DMS153 treated with DMSO at 0.1 percent for 48 hours (cell line): ENCODE data around the gene PIM1.
"Not testable (repeated sequence)": the region's sequence is repeated elsewhere in the genome, so short reads cannot be mapped to it uniquely, and the experiment has no call there.

Source experiments
- DNase-seq: peaks from one replicate; lab custom pipeline; 2025; ENCODE audit not compliant: unreplicated experiment; lab: John Stamatoyannopoulos, UW

Gene PIM1

GRCh38 chr6:37169496-37170272 is at the start of gene PIM1:
Gene PIM1 (plus strand): TSS chr6:37170152. CDS start chr6:37170576, 424 bp downstream.
- DNase-seq, result peak; percentile 64

DNA sequence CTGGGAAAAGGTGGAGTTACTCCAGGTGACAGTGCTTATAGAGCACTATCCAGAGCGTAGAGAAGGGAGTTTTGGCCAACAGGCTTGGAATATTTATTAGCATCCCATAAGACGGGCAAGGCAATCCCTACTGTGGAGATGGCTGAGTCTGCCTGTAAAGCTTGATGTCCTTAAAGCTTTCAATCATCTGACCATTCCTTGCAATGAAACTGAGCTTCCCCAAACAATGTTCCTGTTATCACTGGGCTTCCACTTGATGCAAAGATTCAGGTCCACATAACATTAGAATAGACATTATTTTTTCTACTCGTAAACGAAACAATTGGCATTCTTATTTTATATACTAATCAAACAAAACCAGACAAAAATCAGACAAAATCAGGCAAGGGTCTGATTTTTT is 48.4 kb upstream of the PIM1 start:
- DNase-seq, result no peak

- DNase-seq, result no peak
These were observed 47.1 kb upstream of the PIM1 start for GRCh38 chr6:37122861-37123260.

- no peak for DNase-seq
These were observed 45.8 kb upstream of the PIM1 start for GRCh38 chr6:37123957-37124729.

DNA sequence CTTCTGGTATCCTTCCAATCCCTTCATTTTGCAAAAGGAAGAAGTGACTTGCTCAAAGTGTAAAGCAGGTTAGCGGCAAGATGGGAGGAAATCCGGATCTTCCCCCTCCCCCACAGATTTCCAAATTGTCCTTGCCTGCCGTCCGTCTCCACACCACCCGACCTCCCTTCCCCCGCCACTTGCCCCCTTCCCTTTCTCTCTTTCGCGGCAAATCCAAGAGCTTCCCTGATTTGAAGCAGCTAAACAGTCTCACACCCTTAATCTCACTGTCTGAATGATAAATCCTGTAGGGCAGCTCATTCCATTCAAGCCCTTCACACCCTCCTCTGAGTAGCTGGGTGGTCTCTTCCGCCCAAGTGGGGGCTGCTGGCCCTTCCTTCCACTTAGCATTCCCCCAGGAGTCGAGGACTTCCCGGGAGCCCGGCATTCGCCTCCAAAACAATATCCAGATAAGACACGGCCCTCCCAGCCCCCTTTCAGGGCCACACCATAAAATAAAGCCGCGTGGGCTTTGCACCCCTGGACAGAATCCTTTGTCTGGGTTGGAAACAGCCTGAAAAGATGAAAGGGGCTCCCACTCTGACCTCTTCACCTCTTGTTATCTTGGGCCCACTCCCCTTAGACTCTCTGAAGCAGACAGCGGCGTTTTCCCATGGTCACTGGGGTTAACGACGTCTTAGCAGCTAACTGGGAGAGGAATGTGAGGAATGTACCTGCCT is 44.0 kb upstream of the PIM1 start:
- DNase-seq, result no peak

DNA sequence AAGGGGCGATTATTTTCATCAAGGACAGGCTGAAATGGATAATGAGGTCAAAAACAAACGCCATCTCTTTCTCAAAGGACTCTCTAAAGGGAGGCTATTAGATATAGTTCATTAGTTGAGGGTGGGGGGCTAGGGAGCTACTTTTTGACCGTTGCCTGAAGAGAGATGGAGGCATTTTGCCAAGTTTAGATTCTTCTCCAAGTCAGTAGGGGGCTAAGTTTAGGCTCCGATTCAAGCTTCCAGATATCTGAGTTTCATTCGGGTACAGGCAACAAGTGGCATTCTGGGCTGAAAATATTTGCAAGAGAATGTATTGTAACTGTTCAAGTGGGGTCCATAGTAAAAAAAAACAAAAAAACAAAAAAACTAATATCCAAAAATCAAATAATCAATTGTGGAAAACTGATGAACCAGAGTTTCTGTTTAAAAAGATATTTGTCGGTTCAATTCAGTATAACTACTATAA is 43.4 kb upstream of the PIM1 start:
- DNase-seq, result no peak

DNA sequence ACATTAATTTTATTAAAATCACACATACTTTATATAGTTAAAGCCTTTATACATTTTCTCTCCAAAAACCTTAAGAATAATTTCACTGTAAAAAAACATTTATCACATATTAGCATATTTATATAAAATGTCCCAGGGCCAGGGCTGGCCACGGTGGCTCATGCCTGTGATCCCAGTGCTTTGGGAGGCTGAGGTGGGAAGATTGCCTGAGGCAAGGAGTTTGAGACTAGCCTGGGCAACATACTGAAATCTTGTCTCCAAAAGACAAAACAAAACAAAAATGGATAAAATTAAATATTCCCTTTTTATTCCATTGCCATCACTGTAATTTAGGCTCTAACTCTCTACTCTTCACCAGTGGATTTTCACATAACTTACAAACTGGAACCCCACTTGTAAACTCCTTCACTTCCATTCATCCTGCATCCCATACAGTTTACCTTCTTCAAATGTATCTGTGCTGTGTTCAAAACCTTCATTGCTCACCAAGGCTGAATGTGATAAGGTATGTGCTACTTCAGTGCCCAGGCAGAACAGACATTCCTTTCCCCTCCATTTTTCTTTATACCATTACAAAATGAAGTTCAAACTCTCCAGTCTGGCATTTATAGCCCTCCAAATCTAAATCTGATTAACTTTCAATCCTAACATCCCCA is 42.9 kb upstream of the PIM1 start:
- DNase-seq, result no peak

DNA sequence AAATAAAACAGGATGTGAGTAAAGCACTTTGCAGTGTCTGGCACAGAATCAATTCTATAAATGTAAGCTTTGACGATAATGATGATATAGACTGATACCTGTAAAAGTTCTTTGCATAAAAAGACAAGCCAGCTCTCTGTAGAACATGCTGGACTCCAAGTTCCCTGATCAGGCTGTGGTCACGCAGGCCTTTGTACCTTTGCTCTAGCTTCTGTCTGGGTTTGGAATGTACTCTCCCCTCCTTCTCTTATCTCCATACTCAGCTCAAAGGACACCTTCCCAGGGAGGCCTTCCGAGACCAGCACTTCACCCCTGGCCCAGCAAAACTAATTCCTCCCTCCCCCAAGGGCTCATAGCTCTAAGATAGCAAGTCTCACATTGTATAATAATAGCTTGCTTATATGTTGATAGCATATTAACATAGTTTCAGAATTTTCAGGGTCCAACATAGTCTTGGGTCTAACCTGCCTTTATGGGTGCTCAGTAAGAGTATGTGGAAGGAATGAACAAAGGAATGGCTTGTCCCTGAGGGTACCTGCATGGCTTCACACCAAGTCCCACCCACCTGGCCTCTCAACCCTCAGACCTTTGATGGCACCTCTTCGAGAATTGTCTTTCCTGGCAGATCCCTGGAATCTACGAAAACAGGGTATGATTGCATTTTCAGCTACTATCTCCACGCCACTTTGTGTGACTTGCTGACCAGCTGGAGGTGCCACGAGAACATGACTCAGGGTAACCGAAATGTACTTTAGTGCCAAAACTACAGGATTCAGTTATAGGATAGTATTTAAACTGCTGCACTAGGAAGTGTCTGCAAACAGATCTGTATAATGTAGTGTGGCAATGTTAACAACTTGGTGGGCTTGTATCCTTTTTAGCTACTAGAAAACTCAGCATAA is 41.7 kb upstream of the PIM1 start:
- no peak for DNase-seq

- DNase-seq, result not testable (repeated sequence)
These were observed 41.0 kb upstream of the PIM1 start for GRCh38 chr6:37128863-37129443.

DNA sequence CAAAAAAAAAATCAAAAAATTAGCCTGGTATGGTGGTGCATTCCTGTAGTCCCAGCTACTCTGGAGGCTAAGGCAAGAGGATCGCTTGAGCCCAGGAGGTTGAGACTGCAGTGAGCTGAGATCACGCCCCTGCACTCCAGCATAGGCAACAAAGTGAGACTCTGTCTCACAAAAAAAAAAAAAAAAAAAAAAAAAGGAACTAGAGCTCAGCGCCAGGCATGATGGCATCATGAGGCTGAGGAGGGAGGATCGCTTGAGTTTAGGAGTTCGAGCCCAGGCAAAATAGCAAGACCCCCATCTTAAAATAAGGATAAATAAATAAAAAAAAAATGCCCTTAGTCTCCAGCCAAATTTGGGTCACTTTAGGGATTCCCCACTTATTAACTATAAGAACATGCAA is 40.4 kb upstream of the PIM1 start:
- DNase-seq, result no peak

GRCh38 chr6:37130704-37131103 is 39.2 kb upstream of the PIM1 start:
- DNase-seq, result no peak

DNA sequence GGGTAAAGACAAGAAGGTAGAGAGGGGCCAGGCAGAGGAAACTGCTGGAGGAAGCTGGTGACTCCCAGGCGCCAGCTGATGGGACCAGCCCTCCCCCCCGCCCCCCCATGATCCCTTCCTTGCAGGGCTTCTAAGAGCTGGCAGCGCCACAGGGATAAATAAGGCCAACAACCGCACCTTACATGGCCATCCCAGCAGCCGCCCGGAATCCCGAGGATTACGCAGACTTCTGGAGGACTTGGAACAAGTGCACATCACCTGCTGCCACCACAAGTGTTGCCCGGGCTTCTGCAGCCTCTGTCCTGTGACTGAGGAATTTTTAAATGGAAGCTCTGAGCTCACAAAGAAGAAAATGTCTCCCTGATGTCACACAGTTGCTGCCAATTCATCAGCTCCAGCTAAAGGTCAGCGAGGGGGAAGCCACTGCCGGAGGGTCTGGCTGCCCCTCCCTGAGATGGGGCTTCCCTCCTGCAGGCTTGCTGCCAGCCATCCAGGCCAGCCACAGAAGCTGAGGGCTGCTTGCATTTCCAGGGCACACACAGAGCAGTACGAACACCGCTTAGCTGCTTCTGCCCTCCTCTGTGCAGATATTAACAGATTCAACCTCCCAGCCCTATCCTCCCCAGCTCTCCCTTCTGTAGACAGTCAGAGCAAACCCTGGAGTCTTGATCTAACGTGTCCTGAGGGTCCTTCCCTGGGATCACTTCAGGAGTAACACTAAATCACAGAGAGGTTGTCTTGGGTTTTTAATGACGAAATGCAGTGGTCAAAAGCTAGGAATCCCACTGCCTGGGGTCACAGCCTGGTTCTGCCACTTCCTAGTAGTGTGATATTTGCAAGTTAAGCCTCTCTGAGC is 38.6 kb upstream of the PIM1 start:
- no peak for DNase-seq

DNA sequence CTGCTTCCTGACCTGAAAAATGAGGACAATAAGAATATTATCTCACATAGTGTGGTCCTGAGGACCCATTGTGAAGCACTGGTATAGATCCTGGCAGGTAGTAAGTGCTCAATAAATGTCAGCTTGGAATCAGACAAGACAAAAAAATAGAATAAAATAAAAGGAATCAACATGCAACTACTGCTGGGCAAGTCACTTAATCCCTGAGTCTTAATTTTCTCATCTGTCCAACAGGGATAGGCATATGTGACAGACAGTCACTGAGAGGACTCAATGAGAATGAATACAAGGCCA is 38.0 kb upstream of the PIM1 start:
- no peak for DNase-seq

DNA sequence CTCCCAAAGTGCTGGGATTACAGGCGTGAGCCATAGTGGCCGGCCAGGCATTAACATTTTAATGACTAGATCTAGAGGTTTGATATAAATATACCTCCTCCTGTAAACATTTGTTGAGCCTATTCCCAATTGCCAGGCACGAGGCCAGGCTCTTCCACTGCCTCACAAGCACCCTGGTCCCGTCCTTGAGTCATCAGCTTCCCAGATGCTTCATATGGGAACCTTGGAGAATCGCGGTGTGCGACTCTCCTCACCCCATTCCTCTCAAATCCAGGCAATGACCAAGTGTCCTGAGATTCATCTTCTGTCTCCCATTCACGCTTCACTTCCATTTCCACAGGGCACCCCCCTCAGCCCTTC is 35.9 kb upstream of the PIM1 start:
- DNase-seq, result no peak

GRCh38 chr6:37134396-37135191 is 35.4 kb upstream of the PIM1 start:
- no peak for DNase-seq

- DNase-seq, result no peak
These were observed 33.9 kb upstream of the PIM1 start for GRCh38 chr6:37135835-37136694.

GRCh38 chr6:37136821-37137200 is 33.1 kb upstream of the PIM1 start:
- no peak for DNase-seq
